ENCODE results near the gene UBXN4. TPM values are rescaled to one million over a fixed set of nuclear protein-coding genes. Genes with fewer than 3 reads are reported as not detected.

UBXN4 gene
- total RNA-seq, 1 experiment from 2014 or later: 65.4 TPM

DNA sequence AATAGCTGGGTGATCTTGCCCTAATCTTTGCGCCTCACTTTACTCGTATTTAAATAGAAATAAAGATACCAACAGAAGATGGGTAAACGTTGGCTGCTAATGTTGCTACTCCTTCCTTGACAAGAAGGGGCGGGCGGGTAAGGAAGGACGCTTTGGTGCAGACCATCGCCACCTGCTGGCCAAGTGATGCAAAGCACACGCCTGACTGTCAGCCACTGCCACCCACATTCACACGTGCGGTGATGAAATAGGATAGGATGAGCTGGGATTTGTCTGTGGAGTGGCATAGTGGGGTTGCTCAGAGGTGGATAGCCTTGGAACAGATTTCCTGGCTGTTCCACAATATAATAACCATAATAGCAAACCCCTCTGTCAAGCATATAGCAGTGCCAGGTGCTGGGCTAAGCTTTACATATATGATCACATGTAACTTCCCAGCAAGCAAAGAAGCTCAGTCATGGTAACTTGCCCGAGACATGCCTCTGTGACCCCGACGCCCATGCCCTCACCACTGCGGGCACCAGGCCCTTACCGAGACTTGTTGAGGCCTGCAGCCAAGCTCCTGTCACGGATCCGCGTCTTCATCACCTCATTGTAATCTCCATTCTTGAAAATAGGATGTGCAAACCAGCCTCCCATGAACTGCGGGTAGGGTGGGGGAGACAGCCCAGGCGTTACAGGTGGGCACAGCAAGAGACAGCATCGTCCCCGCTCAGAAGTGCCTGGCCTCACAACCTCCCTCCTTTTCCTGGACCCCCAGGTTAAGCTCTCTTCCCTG lies 56.0 kb downstream of the UBXN4 start:
- Histone ChIP-seq H3K9ac (ENCODE audit: extremely low read depth, insufficient read length, low read length) (no peak overlapping the region), H2BK20ac (ENCODE audit: low read depth, low read length, poor library complexity, severe bottlenecking) (no peak overlapping the region), H3K27me3 (ENCODE audit: insufficient read depth, low read length) (no peaks in the 10 kb centered on the region), H3K9me3 (ENCODE audit: control insufficient read depth, low read depth, low read length) (no peaks in the 10 kb centered on the region), H2BK5ac (ENCODE audit: insufficient read length, low read length) (no peak overlapping the region), H2BK15ac (ENCODE audit: low read depth, low read length) (no peak overlapping the region), H3K56ac (ENCODE audit: insufficient read length, low read depth, low read length) (no peak overlapping the region), H3K79me1 (ENCODE audit: insufficient read depth, low read depth, low read length, poor library complexity, severe bottlenecking) (no peaks in the 10 kb centered on the region), H3K23me2 (ENCODE audit: insufficient read length, low read depth, low read length, poor library complexity, severe bottlenecking) (no peaks in the 10 kb centered on the region), H3K27ac (ENCODE audit: insufficient read length, low read depth, low read length) (no peak overlapping the region), H3T11ph (ENCODE audit: low read length) (no peak overlapping the region), H2AFZ (ENCODE audit: low read length) (no peak overlapping the region), H4K8ac (replicated peaks; ENCODE audit: insufficient read length, low read depth, low read length) (no peak overlapping the region), H4K20me1 (ENCODE audit: control insufficient read depth, insufficient read depth, insufficient read length) (no peaks in the 10 kb centered on the region), H2AK5ac (ENCODE audit: insufficient read length, low read length) (no peak overlapping the region), H2BK12ac (ENCODE audit: insufficient read length, low read depth, low read length) (no peak overlapping the region), H3K18ac (ENCODE audit: insufficient read length, low read depth, low read length) (no peak overlapping the region), H3K14ac (ENCODE audit: insufficient read depth, low read length) (no peak overlapping the region), H4K91ac (ENCODE audit: insufficient read length, low read depth, low read length) (no peak overlapping the region), H3K4ac (ENCODE audit: low read depth, low read length) (no peak overlapping the region), H3K23ac (ENCODE audit: insufficient read length, low read depth, low read length) (no peak overlapping the region), H2BK120ac (ENCODE audit: low read depth, low read length, poor library complexity, severe bottlenecking) (no peak overlapping the region), H3K4me1 (ENCODE audit: insufficient read depth, low read length) (no peaks in the 10 kb centered on the region), H3K4me2 (ENCODE audit: insufficient read depth, insufficient read length, low read length) (no peak overlapping the region), H3K79me2 (ENCODE audit: insufficient read depth, low read length) (no peaks in the 10 kb centered on the region), H4K5ac (ENCODE audit: insufficient read length, low read depth, low read length) (no peak overlapping the region)
- DNase-seq: peak; percentile 89
- Mint-ChIP-seq H3K4me3 (no peak overlapping the region; a peak in 1 of 5 replicates), H3K4me1 (peaks cover 8 to 11% of the 10 kb centered on the region in 2 experiments; a peak in 3 of 4 replicates), H3K27me3 (ENCODE audit: low read depth) (peaks cover 2% of the 10 kb centered on the region), H3K9me3 (peaks cover 25 to 27% of the 10 kb centered on the region in 2 experiments), H3K27ac (no peak overlapping the region; a peak in 1 of 7 replicates), H3K36me3 (ENCODE audit: insufficient read depth in 1 of 3, low read depth in 3 of 3) (peaks cover 0 to 19% (median 17%) of the 10 kb centered on the region in 3 experiments; a peak in 6 of 7 replicates)
- peak; percentile 96 for TF ChIP-seq CTCF (conservative IDR thresholded peaks at IDR 0.05)
- WGBS (ENCODE audit: extremely low coverage, insufficient read length, low lambda C conversion rate): no CpG with 5 or more reads among the region's 22 CpGs

Data from H9 (cell line).